GM19455 (cell line): Measurements from ENCODE around the gene GRIK4.

ENCODE experiments used
- ATAC-seq: cut with Tn5 transposase; IDR thresholded peaks from one replicate; pipeline ENCODE4 v1.9.1; 2021; ENCODE audit not compliant: unreplicated experiment

GRIK4 gene

DNA sequence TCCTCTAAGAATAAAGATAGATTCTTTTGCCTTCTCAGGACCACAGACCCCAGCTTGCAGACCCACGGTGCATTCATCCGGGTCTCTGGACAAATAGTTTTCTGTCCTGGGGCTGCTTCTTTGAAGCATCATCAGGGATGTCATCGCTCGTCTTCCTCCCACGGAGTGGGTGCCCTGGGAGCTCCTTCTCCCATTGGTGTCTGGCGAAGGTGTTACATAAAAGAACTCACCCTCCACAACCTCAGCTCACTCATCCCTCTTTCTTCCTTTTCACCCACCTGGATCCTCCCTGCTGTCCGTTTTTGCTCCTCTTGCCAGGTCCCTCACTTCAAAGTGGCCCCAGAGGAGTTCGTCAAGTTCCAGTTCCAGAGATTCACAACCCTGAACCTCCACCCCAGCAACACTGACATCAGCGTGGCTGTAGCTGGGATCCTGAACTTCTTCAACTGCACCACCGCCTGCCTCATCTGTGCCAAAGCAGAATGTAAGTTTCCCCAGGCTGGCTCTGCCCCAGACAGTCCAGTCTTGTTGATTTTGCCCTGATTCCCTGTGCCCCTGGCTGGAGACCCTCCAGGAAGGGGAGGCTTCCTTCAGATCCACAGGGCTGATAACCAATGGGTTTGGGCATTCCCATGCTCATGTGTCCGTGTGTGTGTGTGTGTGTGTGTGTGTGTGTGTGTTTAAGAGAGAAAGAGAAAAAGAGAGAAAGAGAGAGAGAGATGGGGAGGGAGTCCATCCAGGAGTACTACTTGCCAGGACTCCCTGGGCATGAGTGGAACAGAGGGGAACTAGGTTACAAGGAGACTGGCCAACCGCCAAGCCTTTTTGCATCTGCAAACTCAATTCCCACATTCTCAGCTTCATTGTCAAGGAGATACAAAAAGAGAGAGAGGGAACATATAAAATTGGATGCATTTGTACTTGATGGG is 308.2 kb downstream of the GRIK4 start:
- ATAC-seq = no peak

DNA sequence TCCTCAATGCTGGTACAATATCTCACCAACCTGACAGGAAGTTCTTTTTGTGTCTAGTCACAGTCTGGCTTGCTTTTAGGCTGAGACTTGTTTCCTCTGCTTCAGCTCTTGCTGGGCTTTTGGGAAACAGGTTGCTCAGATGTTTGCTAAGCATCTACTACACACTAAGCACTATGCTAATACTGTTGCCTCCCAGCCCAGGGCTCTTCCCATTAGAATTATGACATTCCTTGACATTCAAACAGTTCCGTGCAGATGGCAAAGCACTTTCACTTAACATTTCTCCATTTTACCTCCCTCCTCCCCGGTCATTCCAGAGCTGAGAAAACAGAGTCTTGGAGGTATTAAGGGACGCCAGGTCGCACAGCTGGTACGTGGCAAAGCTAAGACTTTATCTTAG is 311.6 kb downstream of the GRIK4 start:
- ATAC-seq = no peak

DNA sequence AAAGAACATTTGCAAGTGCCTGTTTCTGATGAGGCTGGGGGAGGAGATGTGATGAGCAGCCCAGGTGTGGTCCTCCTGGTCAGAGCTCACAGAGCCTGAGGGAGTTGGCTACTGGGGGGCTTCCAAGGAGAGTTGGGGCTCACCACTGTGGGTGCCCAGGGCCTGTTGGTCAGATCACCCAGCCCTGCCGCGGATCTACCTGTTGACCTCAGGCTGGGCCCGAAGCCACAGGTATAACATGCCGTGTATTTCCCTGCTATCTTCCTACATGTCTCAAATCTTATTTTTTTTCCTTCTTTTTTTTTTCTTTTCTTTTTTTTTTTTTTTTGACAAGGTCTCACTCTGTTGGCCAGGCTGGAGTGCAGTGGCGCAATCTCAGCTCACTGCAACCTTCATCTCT is 312.7 kb downstream of the GRIK4 start:
- ATAC-seq = no peak

DNA sequence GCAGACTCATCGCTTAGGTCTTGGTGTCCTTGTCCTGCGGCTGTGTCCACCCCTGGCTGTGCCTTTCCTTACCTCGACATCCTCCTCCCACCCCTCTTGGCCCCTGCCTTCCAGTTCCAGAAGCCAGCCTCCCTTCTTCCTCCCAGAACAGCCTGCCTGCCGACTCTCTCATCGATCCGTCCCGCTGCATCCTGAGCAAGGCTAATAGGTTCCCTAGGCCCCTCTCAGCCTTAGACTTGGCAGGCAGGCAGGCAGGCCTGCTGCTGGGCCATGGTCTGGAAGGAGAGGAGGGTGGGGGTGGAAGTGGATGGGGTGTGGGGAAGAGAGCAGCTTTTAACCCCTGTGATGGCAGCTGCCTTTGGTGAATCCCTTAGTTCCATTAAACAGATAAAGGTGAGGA is 315.6 kb downstream of the GRIK4 start:
- ATAC-seq = no peak

DNA sequence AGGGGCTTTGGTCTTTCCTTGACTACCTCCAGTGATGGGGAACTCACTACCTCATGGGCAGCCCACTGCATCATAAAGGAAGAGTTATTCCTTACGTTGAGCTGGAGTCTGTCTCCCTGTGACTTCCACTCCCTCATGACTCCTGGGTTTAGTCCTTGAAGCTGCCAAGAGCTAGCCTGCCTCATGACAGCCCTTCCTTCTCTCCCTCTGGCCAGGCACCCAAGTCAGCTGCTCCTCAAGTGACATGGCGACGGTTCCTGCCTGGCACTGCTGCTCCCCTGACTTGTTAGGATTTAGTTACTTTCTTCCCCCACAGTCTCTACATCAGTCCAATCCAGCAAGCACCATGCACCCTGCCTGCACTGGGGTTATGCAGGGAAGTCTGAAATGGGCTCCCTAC is 316.3 kb downstream of the GRIK4 start:
- ATAC-seq = no peak

DNA sequence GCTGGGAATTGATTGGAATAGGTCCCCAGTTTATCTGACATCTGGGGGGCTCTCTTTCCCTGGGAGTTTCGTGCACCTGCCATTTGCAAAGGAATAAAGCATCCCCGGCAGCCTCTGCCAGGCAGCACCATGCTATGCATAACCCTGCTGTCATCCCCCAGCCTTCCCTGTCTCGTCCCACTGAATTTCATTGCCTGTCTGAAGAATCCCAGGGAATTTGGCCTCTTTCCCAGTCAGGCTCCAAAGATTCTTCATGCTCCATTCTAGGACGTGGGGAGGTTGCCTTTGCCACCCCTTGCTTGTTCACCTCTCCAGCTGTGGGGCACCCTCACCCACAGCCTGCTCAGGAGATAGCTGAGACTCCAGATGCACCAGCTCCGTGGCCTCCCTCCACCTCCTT is 317.3 kb downstream of the GRIK4 start:
- ATAC-seq = no peak

DNA sequence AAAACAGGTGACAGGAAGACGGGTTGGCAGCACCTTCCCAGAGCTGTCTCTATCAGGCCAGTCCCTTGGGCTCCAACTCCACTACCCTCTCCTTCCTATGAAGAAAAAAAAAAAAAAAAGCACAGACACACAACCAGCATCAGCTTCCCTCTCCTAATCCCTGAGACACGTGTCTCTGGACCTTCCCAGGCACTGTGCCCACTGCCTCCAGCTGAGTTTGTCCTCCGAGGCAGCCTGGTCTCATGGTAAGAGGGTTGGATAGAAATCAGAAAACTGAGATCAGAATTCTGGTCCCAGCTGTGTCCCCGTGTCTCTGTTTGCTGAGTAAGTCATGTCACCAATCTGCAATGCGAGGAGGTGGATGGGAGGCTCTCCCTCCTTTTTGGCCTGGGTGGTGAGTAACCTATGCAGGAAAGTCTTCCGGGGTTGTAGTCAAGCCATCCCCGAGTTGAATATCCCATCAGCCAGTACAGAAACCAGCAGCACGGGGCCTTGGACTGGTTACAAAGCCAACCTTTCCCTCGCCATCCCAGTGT is 318.6 kb downstream of the GRIK4 start:
- no peak for ATAC-seq

DNA sequence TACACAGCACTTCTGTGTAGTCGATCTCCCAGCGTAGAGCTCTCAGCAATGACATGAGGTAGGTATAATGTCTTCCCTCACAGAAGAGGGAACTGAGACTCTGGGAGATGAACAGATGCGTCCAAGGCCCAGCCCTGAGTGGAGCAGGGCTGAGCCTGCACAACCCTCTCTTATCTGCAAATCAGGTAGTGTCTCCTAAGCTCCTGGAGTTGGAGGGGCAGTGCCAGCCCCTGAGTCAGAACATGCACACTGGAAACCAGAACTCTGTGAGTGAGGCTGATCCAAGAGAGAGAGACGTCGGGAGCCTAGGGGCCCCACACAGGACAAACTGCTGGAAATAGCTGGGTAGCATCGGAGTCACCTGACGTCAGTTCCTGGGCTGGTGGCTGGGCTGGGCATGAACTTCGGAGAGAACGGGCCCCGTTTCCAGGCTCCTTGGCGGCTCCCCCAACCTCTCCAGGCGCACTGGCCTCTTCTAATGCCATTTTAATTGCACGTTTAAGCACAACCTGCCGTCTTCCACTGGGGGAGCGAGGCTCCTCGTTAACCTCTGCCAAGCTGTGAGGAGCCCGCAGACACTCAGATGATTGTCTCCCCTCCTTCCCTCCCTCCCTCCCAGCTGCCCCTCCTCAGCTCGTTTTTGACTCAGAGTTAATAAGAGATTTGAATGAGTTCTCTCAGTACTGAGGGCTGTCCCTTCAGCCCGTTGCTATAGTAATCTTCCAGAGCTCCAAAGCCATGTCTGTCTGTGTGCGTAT is 321.1 kb downstream of the GRIK4 start:
- no peak for ATAC-seq

DNA sequence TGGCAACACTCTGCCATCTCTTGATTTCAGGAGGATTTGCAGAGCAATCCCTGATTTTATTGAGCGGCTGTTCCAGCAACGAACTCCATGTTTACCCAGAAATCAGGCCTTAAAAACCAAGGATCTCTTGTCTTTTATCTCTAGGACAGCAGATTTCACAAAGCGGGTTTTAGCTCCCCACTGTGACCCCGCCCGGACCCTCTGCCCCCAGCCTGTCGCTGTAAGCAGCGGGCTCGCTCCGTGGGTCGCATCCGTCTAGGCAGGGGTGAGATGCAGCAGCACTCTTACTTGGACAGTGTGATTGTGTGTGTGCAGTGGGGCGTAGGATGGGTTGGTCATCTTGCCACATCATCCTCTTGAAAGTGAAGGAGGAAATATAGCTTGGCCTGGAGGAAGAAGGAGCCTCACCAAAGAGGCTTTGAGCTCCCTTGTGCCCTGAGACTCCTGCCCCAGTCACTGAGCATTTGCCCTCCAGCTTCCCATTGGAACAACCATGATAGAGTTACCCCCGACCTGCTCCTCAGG is 323.2 kb downstream of the GRIK4 start:
- no peak for ATAC-seq

DNA sequence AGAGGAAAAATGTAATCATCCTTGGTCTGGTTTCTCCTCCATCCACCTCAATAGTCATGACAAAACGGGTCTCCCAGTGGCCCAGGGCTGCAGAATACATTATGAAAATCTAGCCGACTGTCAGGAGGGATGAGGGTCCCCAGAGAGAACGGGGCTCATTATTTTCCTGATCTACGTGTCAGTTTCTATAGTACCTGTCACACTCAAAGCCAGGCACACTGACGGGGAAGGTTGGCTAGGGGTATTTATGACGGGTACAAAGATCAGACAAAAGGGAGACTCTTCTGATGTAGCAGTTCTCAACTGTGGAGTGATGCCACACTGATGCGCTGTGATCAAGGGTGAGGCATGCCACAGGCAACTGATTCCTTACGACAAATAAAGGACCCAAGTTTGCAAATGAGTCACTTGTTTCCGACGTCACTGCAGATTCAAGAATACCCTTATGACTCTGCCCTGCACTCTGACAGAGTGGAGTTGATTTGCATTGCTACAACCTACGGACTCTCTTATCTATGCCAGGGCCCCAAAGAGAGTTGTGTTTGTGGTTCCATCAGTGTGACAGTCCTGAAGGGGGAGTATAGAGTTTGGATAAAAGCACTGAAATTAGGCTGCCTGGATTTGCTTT is 324.2 kb downstream of the GRIK4 start:
- peak; percentile 91 for ATAC-seq

DNA sequence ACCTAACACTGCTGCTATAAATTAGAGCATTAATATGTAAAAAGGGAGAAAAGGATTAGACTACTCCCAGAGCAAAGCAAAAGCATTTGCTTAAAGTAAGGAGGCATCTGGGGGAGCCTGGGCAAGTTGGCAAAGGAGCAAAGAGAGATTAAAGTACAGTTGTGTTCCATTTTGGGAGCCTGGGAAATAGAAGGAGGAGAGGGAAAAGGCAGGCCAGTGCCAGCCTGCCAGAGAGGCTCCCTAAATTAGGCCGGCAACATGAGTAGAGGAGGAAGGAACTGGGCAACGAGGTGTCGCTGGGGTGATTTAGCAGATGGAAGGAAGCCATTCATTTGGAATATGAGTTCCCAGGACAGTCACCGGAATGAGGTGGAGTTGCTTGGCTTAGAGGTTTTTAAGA is 326.1 kb downstream of the GRIK4 start:
- ATAC-seq = no peak

DNA sequence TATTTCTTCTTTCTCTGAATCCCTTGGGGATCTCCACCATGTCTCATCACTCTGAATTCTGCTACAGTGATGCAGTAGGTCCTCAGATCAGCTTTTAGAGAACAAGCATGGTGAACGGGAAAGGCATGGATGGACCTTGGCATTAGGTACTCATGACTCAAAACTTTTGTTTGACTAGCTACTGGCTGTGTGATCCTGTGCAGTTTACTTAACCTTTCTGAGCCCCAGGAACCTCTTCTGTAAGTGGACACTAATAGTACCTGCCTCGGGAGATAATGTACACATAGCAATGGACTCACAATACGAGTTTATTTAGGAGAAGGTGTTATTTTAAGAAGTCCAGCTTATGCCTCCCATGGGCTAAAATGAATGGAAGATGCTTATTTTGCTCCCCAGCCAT is 327.7 kb downstream of the GRIK4 start:
- no peak for ATAC-seq

DNA sequence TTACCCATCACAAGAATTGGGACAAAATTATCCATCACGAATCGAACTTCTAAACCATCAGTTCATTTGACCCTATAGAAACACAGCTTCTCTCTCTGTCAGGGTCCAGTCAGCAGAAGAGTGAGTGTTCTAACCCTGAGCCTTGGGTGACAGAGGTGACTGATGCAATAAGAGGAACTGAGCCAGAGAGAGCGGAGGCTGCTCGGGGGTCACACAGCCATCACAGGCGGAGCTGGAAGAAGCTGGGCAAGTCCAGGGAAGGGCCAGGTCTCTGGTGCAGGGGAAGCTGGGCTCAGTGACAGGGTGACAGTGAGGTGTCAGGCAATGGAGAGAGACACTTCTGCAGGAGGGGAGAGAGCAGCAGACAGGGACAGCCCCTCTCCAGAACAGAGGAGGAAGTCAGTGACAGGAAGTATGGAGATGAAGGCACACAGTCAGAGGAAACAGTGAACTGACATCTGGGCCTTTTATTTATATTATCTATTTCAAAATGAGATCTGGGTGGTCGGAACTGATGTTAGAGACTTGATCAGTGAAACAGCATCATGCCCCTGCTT is 328.4 kb downstream of the GRIK4 start:
- ATAC-seq = no peak

DNA sequence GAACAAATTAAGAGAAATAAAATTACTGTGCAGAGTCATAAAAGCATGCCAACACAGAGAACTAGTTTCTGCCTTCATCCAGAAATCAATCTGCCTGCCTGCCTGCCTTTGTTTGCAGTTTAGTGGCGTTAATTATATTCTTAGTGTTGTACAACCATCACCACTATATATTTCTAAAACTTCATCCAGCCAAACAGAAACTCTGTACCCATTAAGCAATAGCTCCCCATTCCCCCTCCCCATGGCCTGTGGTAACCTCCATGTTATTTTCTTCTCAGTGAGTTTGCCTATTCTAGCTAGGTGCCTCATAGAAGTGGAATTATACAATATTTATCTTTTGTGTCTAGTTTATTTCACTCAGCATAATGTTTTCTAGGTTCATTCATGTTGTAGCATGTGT is 329.1 kb downstream of the GRIK4 start:
- ATAC-seq = no peak

DNA sequence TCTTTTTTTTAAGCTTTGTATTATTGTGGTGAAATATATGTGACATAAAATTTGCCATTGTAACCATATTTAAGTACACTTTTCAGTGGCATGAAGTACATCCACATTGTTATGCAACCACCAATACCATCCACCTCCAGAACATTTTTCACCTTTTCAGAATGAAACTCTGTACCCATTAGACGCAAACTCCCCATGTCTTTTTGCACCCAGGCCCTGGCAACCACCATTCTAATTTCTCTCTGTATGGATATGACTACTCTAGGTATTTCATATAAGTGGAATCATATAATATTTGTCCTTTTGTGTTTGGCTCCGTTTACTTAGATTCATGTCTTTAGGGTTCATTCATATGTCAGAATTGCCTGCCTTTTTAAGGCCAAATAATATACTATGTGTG is 329.5 kb downstream of the GRIK4 start:
- ATAC-seq = no peak

DNA sequence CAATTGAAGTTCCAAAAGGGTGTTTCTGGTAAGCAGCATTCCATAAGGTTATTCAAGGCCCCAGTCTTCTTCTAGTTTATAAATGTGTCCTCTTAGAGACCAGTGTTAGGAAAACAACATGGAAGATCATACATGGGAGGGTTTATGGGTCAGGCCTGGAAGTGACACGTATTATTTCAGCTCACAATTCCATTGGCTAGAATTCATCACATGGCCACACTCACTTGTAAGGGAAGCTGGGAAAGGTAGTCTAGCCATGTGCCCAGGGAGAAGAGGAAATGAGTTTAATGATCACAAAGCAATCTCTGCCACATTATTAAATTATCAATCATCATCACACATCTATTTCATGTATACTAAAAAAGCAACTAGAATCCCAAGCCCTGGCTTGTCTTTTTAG is 330.6 kb downstream of the GRIK4 start:
- no peak for ATAC-seq

DNA sequence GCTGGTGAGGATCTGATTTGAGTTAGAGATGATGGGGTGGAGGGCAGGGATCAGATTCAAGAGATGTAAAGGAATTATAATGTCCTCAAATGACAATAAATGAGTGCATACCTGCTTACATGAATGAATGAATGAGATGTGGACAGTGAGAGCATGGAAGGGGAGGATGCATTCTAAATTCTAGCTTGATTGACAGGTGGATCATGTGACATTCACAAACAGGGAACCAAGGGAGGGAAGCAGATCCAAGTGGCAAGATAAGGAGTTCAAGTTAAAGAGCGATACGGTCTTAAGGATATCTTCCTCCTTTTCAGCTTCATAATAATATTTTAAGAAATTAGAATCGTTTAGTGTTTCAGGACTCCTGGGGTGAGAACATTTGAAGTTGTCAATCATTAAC is 341.9 kb downstream of the GRIK4 start:
- ATAC-seq = no peak

DNA sequence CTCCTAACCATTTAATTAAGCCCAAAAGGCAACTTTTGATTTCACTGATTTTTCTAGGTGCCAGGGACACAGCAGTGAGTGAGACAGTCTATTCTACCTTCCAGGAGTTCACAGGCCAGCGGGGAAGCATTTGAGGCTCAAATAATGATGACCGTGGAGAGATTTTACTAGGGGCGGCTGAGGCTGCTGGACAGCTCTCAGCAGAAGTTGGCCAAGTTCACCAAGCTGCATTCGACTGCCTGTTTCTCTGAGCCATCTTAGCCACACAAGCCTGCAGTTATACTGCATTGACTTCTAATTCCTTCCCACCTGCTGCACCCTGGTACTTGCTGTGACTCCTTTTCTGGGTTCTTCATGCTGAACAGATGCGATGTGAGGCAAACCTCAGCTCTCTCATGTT is 343.4 kb downstream of the GRIK4 start:
- no peak for ATAC-seq

DNA sequence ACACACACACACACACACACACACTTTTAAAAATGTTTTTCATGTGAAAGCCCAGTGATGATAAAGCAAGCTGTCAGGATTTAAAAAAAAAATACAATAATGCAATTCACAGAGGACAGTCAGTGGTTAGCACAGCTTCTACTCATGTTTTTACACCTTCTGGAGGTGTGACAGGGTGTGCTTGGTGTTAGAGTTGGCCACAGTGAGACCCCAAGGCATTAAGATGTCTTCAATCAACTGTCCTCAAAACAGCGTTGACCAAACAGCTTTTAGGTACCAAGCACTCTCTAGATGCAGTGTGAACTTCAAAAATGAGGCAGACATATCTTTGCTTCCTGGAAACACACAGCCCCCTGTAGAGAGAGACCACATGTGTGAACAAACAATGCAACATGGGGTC is 346.0 kb downstream of the GRIK4 start:
- no peak for ATAC-seq

DNA sequence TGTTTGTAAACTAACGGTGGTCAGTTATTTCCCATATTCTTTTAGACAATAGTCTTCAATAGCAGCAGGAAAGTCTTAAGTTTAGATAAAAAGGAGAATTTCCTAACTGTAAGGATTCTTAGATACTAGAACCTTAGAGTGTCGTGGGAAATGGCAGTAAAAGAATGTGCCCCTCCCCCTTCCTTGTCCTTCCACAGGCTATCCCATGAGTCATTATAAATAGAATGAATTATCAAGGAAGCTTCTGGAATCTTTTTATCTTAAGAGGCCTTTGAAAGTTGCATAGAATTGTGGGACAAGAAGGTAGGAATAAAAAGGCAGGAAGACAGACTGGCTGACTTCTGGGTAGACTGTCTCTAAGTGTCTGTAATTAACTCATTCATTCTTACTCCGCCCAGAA is 347.2 kb downstream of the GRIK4 start:
- no peak for ATAC-seq
